DMS114 treated with DMSO at 0.1 percent for 48 hours (cell line): Measurements from ENCODE around the gene ARMH1.

Experiments
- DNase-seq: peaks from one replicate; lab custom pipeline; 2025; ENCODE audit not compliant: unreplicated experiment; lab: John Stamatoyannopoulos, UW

ARMH1 gene

GRCh38 chr1:44644806-44645205, 29.7 kb upstream of the ARMH1 start:
- no peak for DNase-seq

- no peak for DNase-seq
These were observed 28.9 kb upstream of the ARMH1 start for GRCh38 chr1:44645476-44646244.

- no peak for DNase-seq
These were observed 28.0 kb upstream of the ARMH1 start for GRCh38 chr1:44646261-44647110.

GRCh38 chr1:44647896-44648295, 26.6 kb upstream of the ARMH1 start:
- no peak for DNase-seq

GRCh38 chr1:44648529-44649250, 25.8 kb upstream of the ARMH1 start:
- DNase-seq = no peak

- DNase-seq = no peak
These were observed 24.7 kb upstream of the ARMH1 start for GRCh38 chr1:44649788-44650158.

- no peak for DNase-seq
These were observed 24.2 kb upstream of the ARMH1 start for GRCh38 chr1:44650159-44650831.

- DNase-seq = no peak
These were observed 23.4 kb upstream of the ARMH1 start for GRCh38 chr1:44651069-44651468.

- DNase-seq = peak; percentile 22
These were observed 21.9 kb upstream of the ARMH1 start for GRCh38 chr1:44652445-44653106.

GRCh38 chr1:44653107-44653964, 21.2 kb upstream of the ARMH1 start:
- no peak for DNase-seq

GRCh38 chr1:44654621-44655187, 19.8 kb upstream of the ARMH1 start:
- DNase-seq = no peak

- DNase-seq = peak; percentile 28
These were observed 18.9 kb upstream of the ARMH1 start for GRCh38 chr1:44655609-44656008.

GRCh38 chr1:44659566-44659965, 14.9 kb upstream of the ARMH1 start:
- no peak for DNase-seq

GRCh38 chr1:44660176-44660575, 14.3 kb upstream of the ARMH1 start:
- DNase-seq = no peak

GRCh38 chr1:44661781-44662682, 12.5 kb upstream of the ARMH1 start:
- DNase-seq = no peak

- no peak for DNase-seq
These were observed 11.9 kb upstream of the ARMH1 start for GRCh38 chr1:44662683-44663030.

GRCh38 chr1:44663417-44663816, 11.1 kb upstream of the ARMH1 start:
- DNase-seq = no peak

- no peak for DNase-seq
These were observed 9.7 kb upstream of the ARMH1 start for GRCh38 chr1:44664730-44665370.
